Measurements from ENCODE around the gene ANXA9.

The ANXA9 gene

DNA sequence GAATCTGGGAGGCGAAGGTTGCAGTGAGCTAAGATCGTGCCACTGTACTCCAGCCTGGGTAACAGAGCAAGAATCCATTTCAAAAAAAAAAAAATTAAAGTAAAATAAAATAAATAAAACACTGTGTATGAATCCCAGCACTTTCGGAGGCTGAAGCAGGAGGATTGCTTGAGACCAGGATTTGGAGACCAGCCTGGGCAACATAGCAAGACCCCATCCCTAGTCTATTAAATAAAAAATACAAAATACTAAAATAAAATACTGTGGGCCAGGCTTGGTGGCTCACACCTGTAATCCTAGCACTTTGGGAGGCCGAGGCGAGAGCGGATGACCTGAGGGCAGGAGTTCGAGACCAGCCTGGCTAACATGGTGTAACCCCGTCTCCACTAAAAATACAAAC is 50.1 kb downstream of the ANXA9 start:
- no peak for DNase-seq (ENCODE audit: low read depth, low spot score)
- no peak overlapping the region for H3K4me3 ChIP-seq (ENCODE audit: low read length)

DNA sequence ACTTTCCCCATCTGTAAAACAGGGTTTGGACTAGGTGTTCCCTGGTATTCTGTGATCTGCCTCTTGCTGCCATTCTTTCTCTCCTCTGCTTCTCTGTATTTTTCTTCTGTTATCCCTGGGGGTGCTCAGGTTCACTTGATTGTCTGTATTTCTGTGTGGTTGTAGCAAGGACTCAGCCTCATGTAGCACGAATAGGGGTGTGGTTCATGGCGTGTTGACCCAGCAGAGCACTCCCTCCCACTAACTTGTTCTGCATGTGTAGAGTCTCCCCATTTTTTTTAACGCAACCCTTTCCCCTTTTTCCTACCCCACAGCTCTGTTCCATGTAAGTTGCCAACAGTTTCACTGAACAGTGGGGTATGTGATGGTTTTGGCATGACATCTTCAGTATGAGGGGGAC is 53.1 kb downstream of the ANXA9 start:
- no peak overlapping the region for H3K4me3 ChIP-seq (ENCODE audit: low read length)
- DNase-seq (ENCODE audit: low read depth, low spot score): no peak

GRCh38 chr1:151036356-151036755 is 54.3 kb downstream of the ANXA9 start, which contains the start of gene BNIPL:
Gene BNIPL (plus strand): TSS chr1:151036586. CDS start chr1:151036726, 140 bp downstream.
- no peak for DNase-seq (ENCODE audit: low read depth, low spot score)
- no peak within 1 kb of the TSS for H3K4me3 ChIP-seq (ENCODE audit: low read length)

DNA sequence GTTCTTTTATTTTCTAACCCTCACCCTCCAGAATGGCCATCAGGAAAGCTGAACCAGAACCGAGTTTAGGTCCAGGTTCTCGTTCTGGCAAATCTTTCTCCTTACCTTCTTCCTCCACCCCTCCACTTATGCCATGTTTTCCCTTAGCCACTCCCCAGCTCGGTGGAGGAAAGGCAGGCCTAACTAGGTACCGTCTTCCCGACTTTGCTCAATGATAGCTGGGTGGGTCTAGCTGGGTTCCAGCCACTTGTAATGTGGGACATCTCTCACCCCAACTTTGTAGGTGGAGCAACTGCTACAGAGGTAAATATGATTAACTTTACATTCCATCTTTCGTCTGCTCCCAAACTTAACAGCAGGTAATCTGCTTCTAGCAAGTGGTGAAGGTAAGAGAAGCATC is 54.9 kb downstream of the ANXA9 start:
- H3K4me3 ChIP-seq (ENCODE audit: low read length): no peak overlapping the region
- no peak for DNase-seq (ENCODE audit: low read depth, low spot score)

GRCh38 chr1:151039521-151039920 is 57.4 kb downstream of the ANXA9 start:
- H3K4me3 ChIP-seq (ENCODE audit: low read length): no peak overlapping the region
- DNase-seq (ENCODE audit: low read depth, low spot score): no peak

- no peak for DNase-seq (ENCODE audit: low read depth, low spot score)
- no peak overlapping the region for H3K4me3 ChIP-seq (ENCODE audit: low read length)
These were observed 61.1 kb downstream of the ANXA9 start for GRCh38 chr1:151043163-151043562.
